Stimulated activated naive B cell treated with anti-CD40 and anti-IgM and Interleukin-4, amounts not matched to agents 10 μg/mL and 1 μg/mL and 100 μg/mL, for 72 hours (primary cell): Measurements from ENCODE around the gene NTN3.
A peak's percentile ranks its signal among the peaks of the same experiment; 100 is the strongest.

Experiments
- ATAC-seq, 2 donors: fragments of 150-1000 bp; cut with Tn5 transposase; replicated peaks; 2 replicates each; pipeline ENCODE4 v1.10.0; 2021; ENCODE audit warnings: moderate library complexity in 1 of 2
- DNase-seq: peaks from one replicate; pipeline ENCODE4 v3.0.0; 2021
- H3K27ac Mint-ChIP-seq: one replicate; pipeline ENCODE4 v1.8.0; 2022; ENCODE audit warnings: mild to moderate bottlenecking, mixed read lengths
- H3K27me3 Mint-ChIP-seq, 2 donors: one replicate each; pipeline ENCODE4 v1.8.0; 2022; ENCODE audit warnings: mixed read lengths in 2 of 2
- H3K36me3 Mint-ChIP-seq, 2 donors: one replicate each; pipeline ENCODE4 v1.8.0; 2022; ENCODE audit warnings: mixed read lengths in 2 of 2, mild to moderate bottlenecking in 1 of 2
- H3K4me1 Mint-ChIP-seq, 2 donors: one replicate each; pipeline ENCODE4 v1.8.0; 2022; ENCODE audit warnings: mixed read lengths in 2 of 2, mild to moderate bottlenecking in 1 of 2
- H3K4me3 Mint-ChIP-seq, 2 donors: one replicate each; pipeline ENCODE4 v1.8.0; 2022; ENCODE audit warnings: mild to moderate bottlenecking in 2 of 2, mixed read lengths in 2 of 2, moderate library complexity in 1 of 2
- H3K9me3 Mint-ChIP-seq, 2 donors: one replicate each; pipeline ENCODE4 v1.8.0; 2022; ENCODE audit warnings: mixed read lengths in 2 of 2, mild to moderate bottlenecking in 1 of 2

Gene NTN3

GRCh38 chr16:2486645-2487516 lies 15.8 kb downstream of the NTN3 start:
- ATAC-seq, result peak; percentile 97 to 98
- Mint-ChIP-seq H3K4me1 (peaks cover 25 to 31% of the 10 kb centered on the region in 2 donors), H3K27ac (peak overlapping the region; percentile 95), H3K9me3 (no peaks in the 10 kb centered on the region), H3K27me3 (no peaks in the 10 kb centered on the region), H3K36me3 (peaks cover 3 to 14% of the 10 kb centered on the region in 2 donors), H3K4me3 (peak overlapping the region; percentile 75 to 80)
- peak; percentile 79 for DNase-seq

- Mint-ChIP-seq H3K4me3 (peak overlapping the region; percentile 75 to 80), H3K9me3 (no peaks in the 10 kb centered on the region), H3K4me1 (peaks cover 25 to 27% of the 10 kb centered on the region in 2 donors), H3K36me3 (peaks cover 0 to 13% of the 10 kb centered on the region in 2 donors), H3K27me3 (no peaks in the 10 kb centered on the region), H3K27ac (peak overlapping the region; percentile 95)
- ATAC-seq (no peak), DNase-seq (no peak)
Observed at GRCh38 chr16:2487517-2487842, 16.4 kb downstream of the NTN3 start.

GRCh38 chr16:2487903-2488531 lies 16.9 kb downstream of the NTN3 start:
- Mint-ChIP-seq H3K4me1 (peaks cover 23 to 25% of the 10 kb centered on the region in 2 donors), H3K27me3 (no peaks in the 10 kb centered on the region), H3K9me3 (no peaks in the 10 kb centered on the region), H3K36me3 (peaks cover 0 to 10% of the 10 kb centered on the region in 2 donors), H3K4me3 (peak overlapping the region; percentile 75 to 80), H3K27ac (peak overlapping the region; percentile 95)
- ATAC-seq, result no peak
- DNase-seq, result no peak

- peaks cover 20% of the 10 kb centered on the region in 2 donors for H3K4me1 Mint-ChIP-seq
- no peaks in the 10 kb centered on the region for H3K9me3 Mint-ChIP-seq
- ATAC-seq, result no peak
- no peak overlapping the region for H3K27ac Mint-ChIP-seq
- no peak overlapping the region for H3K4me3 Mint-ChIP-seq
- DNase-seq, result no peak
- H3K27me3 Mint-ChIP-seq, result no peaks in the 10 kb centered on the region
- H3K36me3 Mint-ChIP-seq, result peaks cover 0 to 10% of the 10 kb centered on the region in 2 donors
Observed at GRCh38 chr16:2489581-2489980, 18.5 kb downstream of the NTN3 start.

- H3K27me3 Mint-ChIP-seq, result no peaks in the 10 kb centered on the region
- peaks cover 17 to 19% of the 10 kb centered on the region in 2 donors for H3K4me1 Mint-ChIP-seq
- DNase-seq (no peak), ATAC-seq (no peak)
- H3K36me3 Mint-ChIP-seq, result peaks cover 0 to 10% of the 10 kb centered on the region in 2 donors
- no peak overlapping the region for H3K4me3 Mint-ChIP-seq
- no peaks in the 10 kb centered on the region for H3K9me3 Mint-ChIP-seq
- no peak overlapping the region for H3K27ac Mint-ChIP-seq
Observed at GRCh38 chr16:2490190-2491105, 19.4 kb downstream of the NTN3 start.

GRCh38 chr16:2492292-2492691 lies 21.2 kb downstream of the NTN3 start:
- peaks cover 8 to 10% of the 10 kb centered on the region in 2 donors for H3K4me1 Mint-ChIP-seq
- H3K27ac Mint-ChIP-seq, result no peak overlapping the region
- H3K9me3 Mint-ChIP-seq, result no peaks in the 10 kb centered on the region
- peaks cover 3 to 11% of the 10 kb centered on the region in 2 donors for H3K36me3 Mint-ChIP-seq
- ATAC-seq, result no peak
- no peak overlapping the region for H3K4me3 Mint-ChIP-seq
- no peak for DNase-seq
- no peaks in the 10 kb centered on the region for H3K27me3 Mint-ChIP-seq

GRCh38 chr16:2493605-2494004 lies 22.5 kb downstream of the NTN3 start:
- Mint-ChIP-seq H3K36me3 (peaks cover 7 to 15% of the 10 kb centered on the region in 2 donors), H3K27me3 (no peaks in the 10 kb centered on the region), H3K27ac (no peak overlapping the region), H3K9me3 (no peaks in the 10 kb centered on the region), H3K4me3 (no peak overlapping the region), H3K4me1 (peaks cover 0 to 2% of the 10 kb centered on the region in 2 donors)
- DNase-seq (no peak), ATAC-seq (no peak)

- Mint-ChIP-seq H3K4me1 (peaks cover 0 to 3% of the 10 kb centered on the region in 2 donors), H3K27ac (no peak overlapping the region), H3K27me3 (no peaks in the 10 kb centered on the region), H3K4me3 (no peak overlapping the region), H3K36me3 (peaks cover 7 to 18% of the 10 kb centered on the region in 2 donors), H3K9me3 (no peaks in the 10 kb centered on the region)
- no peak for ATAC-seq
- DNase-seq, result no peak
Observed at GRCh38 chr16:2494616-2495015, 23.5 kb downstream of the NTN3 start.

GRCh38 chr16:2495041-2495440 lies 23.9 kb downstream of the NTN3 start:
- Mint-ChIP-seq H3K4me1 (peaks cover 0 to 4% of the 10 kb centered on the region in 2 donors), H3K27ac (no peak overlapping the region), H3K4me3 (no peak overlapping the region), H3K27me3 (no peaks in the 10 kb centered on the region), H3K9me3 (no peaks in the 10 kb centered on the region), H3K36me3 (peaks cover 7 to 15% of the 10 kb centered on the region in 2 donors)
- ATAC-seq (no peak), DNase-seq (no peak)

GRCh38 chr16:2496223-2497115 lies 25.4 kb downstream of the NTN3 start:
- ATAC-seq, result no peak

GRCh38 chr16:2497116-2497630 lies 26.1 kb downstream of the NTN3 start:
- H3K27ac Mint-ChIP-seq, result peak overlapping the region; percentile 60
- no peak overlapping the region for H3K4me3 Mint-ChIP-seq
- ATAC-seq (no peak), DNase-seq (no peak)
- no peaks in the 10 kb centered on the region for H3K27me3 Mint-ChIP-seq
- H3K9me3 Mint-ChIP-seq, result no peaks in the 10 kb centered on the region
- peaks cover 13 to 14% of the 10 kb centered on the region in 2 donors for H3K36me3 Mint-ChIP-seq
- H3K4me1 Mint-ChIP-seq, result peaks cover 5 to 10% of the 10 kb centered on the region in 2 donors

More at GRCh38 chr16:2496223-2497115, 25.4 kb downstream of the NTN3 start:
- Mint-ChIP-seq H3K27me3 (no peaks in the 10 kb centered on the region), H3K36me3 (peaks cover 11 to 14% of the 10 kb centered on the region in 2 donors), H3K27ac (no peak overlapping the region), H3K4me1 (peaks cover 0 to 6% of the 10 kb centered on the region in 2 donors), H3K4me3 (no peak overlapping the region), H3K9me3 (no peaks in the 10 kb centered on the region)
- no peak for DNase-seq

- Mint-ChIP-seq H3K36me3 (peaks cover 13 to 14% of the 10 kb centered on the region in 2 donors), H3K4me3 (no peak overlapping the region), H3K9me3 (no peaks in the 10 kb centered on the region), H3K27ac (peak overlapping the region; percentile 60), H3K27me3 (no peaks in the 10 kb centered on the region), H3K4me1 (peaks cover 5 to 11% of the 10 kb centered on the region in 2 donors)
- ATAC-seq (no peak), DNase-seq (no peak)
Observed at GRCh38 chr16:2497695-2498484, 26.8 kb downstream of the NTN3 start.
